OCI-LY7 (cell line): ENCODE results near the gene COL4A4. TPM values are rescaled to one million over a fixed set of nuclear protein-coding genes. Genes with fewer than 3 reads are reported as not detected.

Experiments used
- BruUV-seq: library from RNA; stranded (reverse); fragments of 400-500 nt; replicated peaks from 2 replicates; lab custom pipeline; 2021; lab: Mats Ljungman, UMichigan
- CTCF ChIA-PET: fragments of 300-600 bp; sonication (Branson Sonifier 250); formaldehyde crosslinking; loops from one replicate; lab custom pipeline; 2022; ENCODE audit warnings: antibody characterized with exemption; ENCODE audit not compliant: unreplicated experiment; lab: Charles Lee
- POLR2A ChIA-PET: fragments of 300-600 bp; sonication (Branson Sonifier 250); formaldehyde crosslinking; loops from one replicate; lab custom pipeline; 2022; ENCODE audit warnings: antibody characterized with exemption; lab: Charles Lee
- DNase-seq: peaks from one replicate; pipeline ENCODE4 v3.0.0-alpha.2; 2015; ENCODE audit warnings: low spot score
- H2AFZ ChIP-seq: fragments of 200-600 bp; sonication (generic), shearing (Covaris generic); 2 replicates; pipeline ENCODE4 v1.6.1; 2014; ENCODE audit warnings: mild to moderate bottlenecking, antibody characterized with exemption, low read length, moderate library complexity
- H3K27ac ChIP-seq: fragments of 200-600 bp; sonication (generic); 2 replicates; pipeline ENCODE4 v1.5.1; 2014; ENCODE audit warnings: mixed run types, low read depth, mild to moderate bottlenecking, moderate library complexity, low read length, inconsistent platforms; ENCODE audit not compliant: poor library complexity, severe bottlenecking
- H3K36me3 ChIP-seq: fragments of 200-600 bp; sonication (generic); 2 replicates; pipeline ENCODE4 v1.6.1; 2014; ENCODE audit warnings: mild to moderate bottlenecking, antibody characterized with exemption, low read length, moderate library complexity, mixed read lengths; ENCODE audit not compliant: insufficient read depth
- H3K4me1 ChIP-seq: fragments of 200-600 bp; sonication (generic); 2 replicates; pipeline ENCODE4 v1.5.1; 2014; ENCODE audit warnings: mild to moderate bottlenecking, low read length; ENCODE audit not compliant: insufficient read depth, poor library complexity, severe bottlenecking
- H3K4me2 ChIP-seq: fragments of 200-600 bp; sonication (generic); 2 replicates; pipeline ENCODE4 v1.6.1; 2014; ENCODE audit warnings: mild to moderate bottlenecking, low read length
- H3K4me3 ChIP-seq: fragments of 200-600 bp; sonication (generic); 2 replicates; pipeline ENCODE4 v1.5.1; 2014; ENCODE audit warnings: mild to moderate bottlenecking, low read depth, low read length; ENCODE audit not compliant: poor library complexity, severe bottlenecking
- H3K79me2 ChIP-seq: fragments of 200-600 bp; sonication (generic); 2 replicates; pipeline ENCODE4 v1.6.1; 2016; ENCODE audit warnings: low read depth, mild to moderate bottlenecking, low read length, moderate library complexity, mixed read lengths; ENCODE audit not compliant: insufficient read depth
- H3K9me2 ChIP-seq: fragments of 200-600 bp; sonication (generic); 2 replicates; pipeline ENCODE4 v1.6.1; 2016; ENCODE audit warnings: mild to moderate bottlenecking, low read length, mixed read lengths; ENCODE audit not compliant: insufficient read depth
- H3K9me3 ChIP-seq: fragments of 200-600 bp; sonication (generic); 2 replicates; pipeline ENCODE4 v1.6.1; 2014; ENCODE audit warnings: mild to moderate bottlenecking, mixed run types, low read length, mixed read lengths
- H4K20me1 ChIP-seq: fragments of 200-600 bp; sonication (generic); 2 replicates; pipeline ENCODE4 v1.6.1; 2014; ENCODE audit warnings: mild to moderate bottlenecking, antibody characterized with exemption, low read length, moderate library complexity, mixed read lengths; ENCODE audit not compliant: insufficient read depth
- EZH2phosphoT487 ChIP-seq: fragments of 200-600 bp; sonication (generic); IDR thresholded peaks from 2 replicates; pipeline ENCODE4 v1.6.1; 2018; ENCODE audit warnings: low read depth, borderline replicate concordance, mild to moderate bottlenecking, mixed run types, antibody characterized with exemption, low read length, moderate library complexity, mixed read lengths
- intact Hi-C: fragments of 100-400 bp; cut with micrococcal nuclease; formaldehyde crosslinking; loops from one replicate; pipeline ENCODE4 v1.10.0; 2022; ENCODE audit not compliant: unreplicated experiment
- total RNA-seq, 2 experiments: library from RNA; depleted of rRNA in 1 of 2; stranded (reverse); fragments of >200 nt in 1 of 2; shearing (Covaris generic) in 1 of 2; gene quantifications; 2 replicates each; pipeline ENCODE4 v1.2.3, GENCODE V29; 2014 to 2022
- TF ChIP-seq, protein P1 (sequence below): fragments of 200-600 bp; sonication (generic); conservative IDR thresholded peaks from 2 replicates; pipeline ENCODE4 v1.5.1; 2014; ENCODE audit warnings: mild to moderate bottlenecking, antibody characterized with exemption, low read length, moderate library complexity, mixed read lengths

The COL4A4 gene
- total RNA-seq, 2 experiments from 2014 or later: 0.16 to 7.0 TPM

DNA sequence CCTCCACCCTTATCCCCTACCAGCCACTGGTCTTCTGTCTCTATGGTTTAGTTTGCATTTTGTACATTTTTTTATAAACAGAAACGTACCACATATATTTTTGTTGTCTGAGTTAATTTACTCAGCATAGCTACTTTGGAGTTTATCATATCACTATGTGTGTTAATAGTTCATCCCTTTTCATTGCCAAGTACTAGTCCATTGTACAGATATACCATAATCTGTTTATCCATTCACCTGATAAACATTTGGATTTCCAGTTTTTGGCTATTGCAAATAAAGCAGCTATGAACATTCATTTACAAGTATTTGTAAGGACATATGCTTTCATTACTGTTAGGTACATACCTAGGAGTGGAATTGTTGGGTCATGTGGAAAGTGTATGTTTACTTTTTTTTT, 204.6 kb downstream of the COL4A4 start:
- no peak overlapping the region for H3K4me2 ChIP-seq
- no peak overlapping the region for H3K27ac ChIP-seq
- peaks cover 47% of the 10 kb centered on the region for H3K36me3 ChIP-seq
- no TSS peak for BruUV-seq
- H4K20me1 ChIP-seq: no peaks in the 10 kb centered on the region
- no peaks in the 10 kb centered on the region for H3K9me2 ChIP-seq
- CTCF ChIA-PET: no interaction called here
- no peaks in the 10 kb centered on the region for H3K79me2 ChIP-seq
- POLR2A ChIA-PET: interaction anchor here (1.0 to 3.0 kb wide), 5 partner anchors 11 to 138 kb away, joined by 3 to 9 read pairs (median 5); no protein-coding TSS in a partner anchor
- H3K9me3 ChIP-seq: peaks cover 21% of the 10 kb centered on the region; the same call in 1 of the 2 replicates
- H3K4me1 ChIP-seq: peaks cover 5% of the 10 kb centered on the region
- DNase-seq: no peak
- H3K4me3 ChIP-seq: no peak overlapping the region
- TF ChIP-seq EZH2phosphoT487: no peak
- TF ChIP-seq, protein P1, sequence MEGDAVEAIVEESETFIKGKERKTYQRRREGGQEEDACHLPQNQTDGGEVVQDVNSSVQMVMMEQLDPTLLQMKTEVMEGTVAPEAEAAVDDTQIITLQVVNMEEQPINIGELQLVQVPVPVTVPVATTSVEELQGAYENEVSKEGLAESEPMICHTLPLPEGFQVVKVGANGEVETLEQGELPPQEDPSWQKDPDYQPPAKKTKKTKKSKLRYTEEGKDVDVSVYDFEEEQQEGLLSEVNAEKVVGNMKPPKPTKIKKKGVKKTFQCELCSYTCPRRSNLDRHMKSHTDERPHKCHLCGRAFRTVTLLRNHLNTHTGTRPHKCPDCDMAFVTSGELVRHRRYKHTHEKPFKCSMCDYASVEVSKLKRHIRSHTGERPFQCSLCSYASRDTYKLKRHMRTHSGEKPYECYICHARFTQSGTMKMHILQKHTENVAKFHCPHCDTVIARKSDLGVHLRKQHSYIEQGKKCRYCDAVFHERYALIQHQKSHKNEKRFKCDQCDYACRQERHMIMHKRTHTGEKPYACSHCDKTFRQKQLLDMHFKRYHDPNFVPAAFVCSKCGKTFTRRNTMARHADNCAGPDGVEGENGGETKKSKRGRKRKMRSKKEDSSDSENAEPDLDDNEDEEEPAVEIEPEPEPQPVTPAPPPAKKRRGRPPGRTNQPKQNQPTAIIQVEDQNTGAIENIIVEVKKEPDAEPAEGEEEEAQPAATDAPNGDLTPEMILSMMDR: no peak
- no peak overlapping the region for H2AFZ ChIP-seq
- intact Hi-C loops: no loop called here

DNA sequence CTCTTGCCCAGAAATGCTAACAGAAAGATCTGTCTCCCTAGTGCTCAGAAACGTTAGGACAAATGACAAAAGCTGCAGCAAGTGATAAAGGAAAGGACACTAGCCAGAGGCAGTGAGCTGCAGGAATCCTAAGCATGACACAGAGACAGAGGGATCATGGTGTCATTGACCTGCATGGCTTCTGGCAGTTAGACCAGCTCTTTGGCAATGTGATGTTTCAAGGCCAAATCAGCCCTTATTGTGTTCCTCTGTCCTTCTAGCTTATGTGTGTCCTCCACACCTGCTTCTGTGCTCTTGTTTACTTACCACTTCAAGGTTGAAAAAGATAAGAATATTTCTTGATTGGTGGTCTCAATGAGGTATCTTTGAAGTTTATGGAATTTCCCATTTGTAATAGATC, 207.3 kb downstream of the COL4A4 start:
- BruUV-seq: no TSS peak
- peaks cover 6% of the 10 kb centered on the region for H3K4me1 ChIP-seq
- H3K27ac ChIP-seq: no peak overlapping the region

DNA sequence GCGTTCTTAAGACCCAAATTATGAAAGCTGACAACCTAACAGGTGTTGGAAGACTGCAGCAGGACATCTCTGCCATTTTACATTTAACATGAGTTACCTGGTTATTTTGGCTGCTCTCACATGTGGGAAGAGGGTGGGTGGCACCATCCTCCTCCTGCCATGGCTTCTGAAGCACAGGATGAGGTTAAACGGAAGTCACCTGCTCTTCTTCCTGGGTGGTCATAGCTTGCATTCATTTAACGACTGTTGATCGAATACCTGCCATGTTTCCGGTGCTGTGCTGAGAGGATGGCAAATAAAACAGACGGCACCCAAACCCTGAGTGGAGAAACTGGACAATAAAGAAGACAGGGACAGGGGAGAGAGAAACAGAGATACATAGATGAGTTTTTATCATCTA, 210.2 kb downstream of the COL4A4 start:
- H3K36me3 ChIP-seq: peaks cover 9% of the 10 kb centered on the region
- H3K9me3 ChIP-seq: peaks cover 9% of the 10 kb centered on the region; the same call in 1 of the 2 replicates
- H3K9me2 ChIP-seq: no peaks in the 10 kb centered on the region
- H2AFZ ChIP-seq: no peak overlapping the region
- no peak overlapping the region for H3K4me2 ChIP-seq
- no peak for TF ChIP-seq EZH2phosphoT487
- TF ChIP-seq, protein P1: no peak
- POLR2A ChIA-PET: interaction anchor here (0.6 to 2.0 kb wide), 5 partner anchors 10 to 23 kb away, joined by 3 to 7 read pairs (median 4); no protein-coding TSS in a partner anchor
- no peaks in the 10 kb centered on the region for H4K20me1 ChIP-seq
- no peaks in the 10 kb centered on the region for H3K79me2 ChIP-seq
- no peak overlapping the region for H3K27ac ChIP-seq
- CTCF ChIA-PET: no interaction called here
- H3K4me3 ChIP-seq: no peak overlapping the region
- DNase-seq: no peak
- no TSS peak for BruUV-seq
- intact Hi-C loops: no loop called here
- peaks cover 6% of the 10 kb centered on the region for H3K4me1 ChIP-seq

More for the DNA sequence above, 207.3 kb downstream of the COL4A4 start:
- ChIA-PET POLR2A (no interaction called here), CTCF (no interaction called here)
- intact Hi-C loops: no loop called here
- H3K79me2 ChIP-seq: no peaks in the 10 kb centered on the region
- no peak for DNase-seq
- TF ChIP-seq, protein P1: no peak
- no peak for TF ChIP-seq EZH2phosphoT487
- no peaks in the 10 kb centered on the region for H3K9me2 ChIP-seq
- peaks cover 24% of the 10 kb centered on the region for H3K36me3 ChIP-seq
- peaks cover 21% of the 10 kb centered on the region; the same call in 1 of the 2 replicates for H3K9me3 ChIP-seq
- no peak overlapping the region for H3K4me3 ChIP-seq
- H4K20me1 ChIP-seq: no peaks in the 10 kb centered on the region
- no peak overlapping the region for H3K4me2 ChIP-seq
- H2AFZ ChIP-seq: no peak overlapping the region
